PFSK-1 (cell line): ENCODE measurements around the gene ADCY7.

Source experiments
- FOXP2 ChIP-seq: optimal IDR thresholded peaks from 2 replicates; pipeline ENCODE3; 2011; ENCODE audit warnings: borderline replicate concordance, control low read depth, inconsistent platforms; ENCODE audit not compliant: insufficient read depth; ENCODE audit errors: extremely low read length, extremely low read depth
- POLR2AphosphoS5 ChIP-seq: IDR thresholded peaks from 2 replicates; pipeline ENCODE4 v1.6.1; 2012; ENCODE audit warnings: low read depth, mild to moderate bottlenecking, control low read depth, low read length, moderate library complexity
- SIN3A ChIP-seq: IDR thresholded peaks from 2 replicates; pipeline ENCODE4 v1.6.1; 2012; ENCODE audit warnings: mild to moderate bottlenecking, low read length, moderate library complexity, borderline replicate concordance; ENCODE audit not compliant: insufficient read depth
- TAF1 ChIP-seq: IDR thresholded peaks from 2 replicates; pipeline ENCODE4 v1.6.1; 2012; ENCODE audit warnings: low read length, control low read depth, borderline replicate concordance; ENCODE audit not compliant: insufficient read depth
- TF ChIP-seq, protein P1 (sequence below), 2 experiments: IDR thresholded peaks; 2 replicates each; pipeline versions ENCODE4 v1.6.1 to v1.8.0; 2011 to 2012; ENCODE audit warnings: low read depth in 2 of 2, low read length in 2 of 2, control low read depth in 1 of 2, inconsistent platforms in 1 of 2, mild to moderate bottlenecking in 1 of 2, moderate library complexity in 1 of 2; ENCODE audit not compliant: insufficient read depth in 1 of 2

ADCY7 gene

DNA sequence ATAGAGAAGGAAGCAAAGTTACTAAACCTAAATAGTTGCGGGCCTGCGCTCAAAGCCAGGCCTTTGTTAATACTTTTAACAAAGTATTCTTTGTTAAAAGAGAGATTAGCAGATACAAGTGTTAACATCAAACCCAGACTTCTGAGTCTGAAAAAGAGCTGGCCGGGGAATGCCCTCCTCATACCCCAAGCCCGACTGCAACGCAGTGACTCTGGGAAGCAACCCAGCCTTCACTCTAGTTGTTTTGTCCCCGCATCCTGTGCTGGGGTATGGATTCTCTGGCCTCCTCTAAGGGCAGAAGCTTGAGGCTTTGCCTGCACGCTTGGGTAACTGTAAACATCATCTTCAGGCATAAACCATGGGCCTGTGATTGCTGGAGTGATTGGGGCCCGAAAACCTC lies 48.3 kb downstream of the ADCY7 start:
- TF ChIP-seq SIN3A (no peak), POLR2AphosphoS5 (no peak), TAF1 (no peak), FOXP2 (no peak)
- TF ChIP-seq, protein P1, sequence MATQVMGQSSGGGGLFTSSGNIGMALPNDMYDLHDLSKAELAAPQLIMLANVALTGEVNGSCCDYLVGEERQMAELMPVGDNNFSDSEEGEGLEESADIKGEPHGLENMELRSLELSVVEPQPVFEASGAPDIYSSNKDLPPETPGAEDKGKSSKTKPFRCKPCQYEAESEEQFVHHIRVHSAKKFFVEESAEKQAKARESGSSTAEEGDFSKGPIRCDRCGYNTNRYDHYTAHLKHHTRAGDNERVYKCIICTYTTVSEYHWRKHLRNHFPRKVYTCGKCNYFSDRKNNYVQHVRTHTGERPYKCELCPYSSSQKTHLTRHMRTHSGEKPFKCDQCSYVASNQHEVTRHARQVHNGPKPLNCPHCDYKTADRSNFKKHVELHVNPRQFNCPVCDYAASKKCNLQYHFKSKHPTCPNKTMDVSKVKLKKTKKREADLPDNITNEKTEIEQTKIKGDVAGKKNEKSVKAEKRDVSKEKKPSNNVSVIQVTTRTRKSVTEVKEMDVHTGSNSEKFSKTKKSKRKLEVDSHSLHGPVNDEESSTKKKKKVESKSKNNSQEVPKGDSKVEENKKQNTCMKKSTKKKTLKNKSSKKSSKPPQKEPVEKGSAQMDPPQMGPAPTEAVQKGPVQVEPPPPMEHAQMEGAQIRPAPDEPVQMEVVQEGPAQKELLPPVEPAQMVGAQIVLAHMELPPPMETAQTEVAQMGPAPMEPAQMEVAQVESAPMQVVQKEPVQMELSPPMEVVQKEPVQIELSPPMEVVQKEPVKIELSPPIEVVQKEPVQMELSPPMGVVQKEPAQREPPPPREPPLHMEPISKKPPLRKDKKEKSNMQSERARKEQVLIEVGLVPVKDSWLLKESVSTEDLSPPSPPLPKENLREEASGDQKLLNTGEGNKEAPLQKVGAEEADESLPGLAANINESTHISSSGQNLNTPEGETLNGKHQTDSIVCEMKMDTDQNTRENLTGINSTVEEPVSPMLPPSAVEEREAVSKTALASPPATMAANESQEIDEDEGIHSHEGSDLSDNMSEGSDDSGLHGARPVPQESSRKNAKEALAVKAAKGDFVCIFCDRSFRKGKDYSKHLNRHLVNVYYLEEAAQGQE (IDR thresholded peaks at IDR 0.05; ENCODE audit: insufficient read depth in 1 of 2, low read depth in 2 of 2, low read length in 2 of 2) = no peak

DNA sequence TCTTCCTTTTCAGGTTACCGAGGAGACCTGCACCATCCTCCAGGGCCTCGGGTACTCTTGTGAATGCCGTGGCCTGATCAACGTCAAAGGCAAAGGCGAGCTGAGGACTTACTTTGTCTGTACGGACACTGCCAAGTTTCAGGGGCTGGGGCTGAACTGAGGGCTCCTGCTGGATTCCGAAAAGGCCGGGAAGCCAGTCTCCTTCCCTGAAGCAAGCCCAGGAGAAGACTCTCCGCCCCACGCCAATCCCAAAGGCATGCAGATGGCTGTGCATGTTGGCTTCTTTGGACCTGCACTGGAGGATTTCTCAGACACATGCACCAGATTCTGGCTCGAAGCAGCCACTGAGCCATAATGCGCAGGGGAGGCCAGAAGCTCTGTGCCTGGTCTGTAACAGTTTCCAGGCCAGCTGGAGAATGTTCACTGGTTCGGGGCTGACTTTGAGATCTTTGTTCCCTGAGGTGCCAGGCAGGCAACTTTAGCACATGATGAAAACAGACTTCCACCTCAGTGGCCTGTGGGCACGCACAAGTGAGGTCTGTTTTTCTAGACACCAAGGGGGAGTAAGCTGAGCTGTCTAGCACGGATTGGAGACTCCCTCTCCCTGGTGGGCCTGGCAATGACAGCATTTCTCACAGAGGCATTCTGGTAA lies 49.1 kb downstream of the ADCY7 start:
- TF ChIP-seq, protein P1 (IDR thresholded peaks at IDR 0.05; ENCODE audit: insufficient read depth in 1 of 2, low read depth in 2 of 2, low read length in 2 of 2) = no peak
- no peak for TF ChIP-seq POLR2AphosphoS5
- TF ChIP-seq TAF1 = no peak
- no peak for TF ChIP-seq FOXP2
- no peak for TF ChIP-seq SIN3A

DNA sequence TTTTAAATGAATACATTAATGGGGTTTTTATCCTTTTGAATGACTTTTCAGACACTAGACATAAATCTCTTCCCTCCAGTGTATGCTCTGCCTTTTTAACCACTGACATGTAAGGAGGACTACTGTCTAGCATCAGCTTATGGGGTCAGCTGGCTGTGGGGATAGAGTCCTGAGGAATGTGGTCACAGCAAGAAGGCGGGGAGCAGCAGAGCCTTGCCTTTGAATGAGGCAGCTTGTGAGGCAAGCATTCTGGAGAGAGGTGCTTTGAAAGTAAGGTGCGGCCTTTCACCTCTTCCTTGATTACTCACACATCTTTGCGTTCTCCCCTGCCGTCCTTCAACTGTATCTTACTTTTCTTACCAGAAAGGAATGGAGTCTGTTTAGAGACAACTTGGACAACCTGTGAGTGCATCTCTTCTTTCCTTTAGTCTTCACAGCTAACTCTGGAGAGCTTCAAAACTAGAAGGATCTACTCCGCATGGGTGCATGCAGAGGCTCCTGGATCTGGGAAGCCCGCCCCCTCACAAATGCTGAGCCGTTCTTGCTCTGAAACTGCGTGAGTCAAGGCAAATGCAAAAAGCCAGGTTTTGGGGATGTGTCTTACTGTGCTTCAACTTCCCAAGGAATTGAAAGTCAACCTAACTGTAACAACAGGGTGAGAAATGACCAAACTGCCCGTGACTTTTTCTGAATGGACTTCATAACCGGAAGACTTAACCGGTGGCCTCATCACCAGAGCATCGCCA lies 49.9 kb downstream of the ADCY7 start:
- TF ChIP-seq SIN3A = no peak
- TF ChIP-seq FOXP2 = no peak
- TF ChIP-seq TAF1 = no peak
- TF ChIP-seq, protein P1 (IDR thresholded peaks at IDR 0.05; ENCODE audit: insufficient read depth in 1 of 2, low read depth in 2 of 2, low read length in 2 of 2) = no peak
- no peak for TF ChIP-seq POLR2AphosphoS5

DNA sequence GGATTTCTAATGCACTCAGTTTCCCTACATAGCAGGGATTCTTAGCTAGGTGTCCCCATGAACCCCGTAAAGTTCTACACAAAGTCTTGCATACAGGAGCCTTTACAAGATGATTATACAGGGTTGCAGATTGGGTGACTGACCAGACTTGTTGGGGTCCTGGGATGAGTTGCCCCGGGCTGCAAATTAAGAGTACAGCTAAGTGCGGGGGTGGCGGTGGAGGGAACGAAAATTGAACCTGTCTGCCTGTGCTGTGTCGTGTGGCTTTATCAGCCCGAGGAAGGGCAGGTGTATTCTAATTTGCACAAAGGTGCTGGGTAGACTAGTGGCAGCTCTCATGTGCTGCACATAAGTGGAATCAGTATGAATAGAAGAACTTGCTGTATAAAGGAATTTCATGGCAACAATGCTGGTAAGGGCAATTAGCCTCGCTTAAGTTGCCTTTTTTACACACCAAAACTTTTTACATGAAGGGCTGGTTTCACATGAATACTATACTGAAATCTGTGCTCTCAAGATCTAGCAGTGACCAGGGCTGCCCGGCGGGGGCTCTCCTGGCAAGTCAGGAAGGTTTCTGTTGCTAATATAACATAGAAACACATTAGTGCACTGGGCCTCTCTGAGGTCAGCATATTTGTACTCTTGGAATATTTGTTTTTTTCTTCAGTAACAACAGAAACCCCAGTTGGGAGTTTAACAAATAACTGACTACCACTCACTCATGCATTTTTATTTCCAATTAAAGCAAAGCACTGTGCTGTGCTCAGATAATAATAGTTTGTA lies 50.7 kb downstream of the ADCY7 start:
- TF ChIP-seq FOXP2 (no peak), SIN3A (no peak), TAF1 (no peak), POLR2AphosphoS5 (no peak)
- TF ChIP-seq, protein P1 (IDR thresholded peaks at IDR 0.05; ENCODE audit: insufficient read depth in 1 of 2, low read depth in 2 of 2, low read length in 2 of 2) = no peak
